Heart right ventricle (tissue), 16 donors: ENCODE results near the gene PRICKLE4. TPM values are rescaled to one million over a fixed set of nuclear protein-coding genes. Genes with fewer than 3 reads are reported as not detected.

ENCODE experiments used
- ATAC-seq, 8 donors: fragments of 200-7000 bp; cut with Tn5 transposase; one replicate each; pipeline ENCODE4 v1.9.1; 2020; ENCODE audit warnings: mild to moderate bottlenecking in 8 of 8, moderate library complexity in 8 of 8, moderate number of reproducible peaks in 1 of 8
- DNase-seq, 2 donors: peaks; one replicate each; pipeline ENCODE4 v3.0.0-alpha.2; 2020
- H3K27ac ChIP-seq, 10 donors: fragments of 200-600 bp; sonication (generic) in 2 of 10; one replicate each; pipeline versions ENCODE4 v1.5.0 to v1.8.0; 2020 to 2022; ENCODE audit warnings: mild to moderate bottlenecking in 3 of 10
- H3K27me3 ChIP-seq, 7 donors: fragments of 200-600 bp; one replicate each; pipeline ENCODE4 v1.8.0; 2021 to 2022; ENCODE audit warnings: mild to moderate bottlenecking in 2 of 7
- H3K36me3 ChIP-seq, 9 donors: fragments of 200-600 bp; sonication (generic) in 1 of 9; one replicate each; pipeline versions ENCODE4 v1.5.0 to v1.8.0; 2020 to 2022; ENCODE audit warnings: mild to moderate bottlenecking in 2 of 9
- H3K4me1 ChIP-seq, 9 donors: fragments of 200-600 bp; sonication (generic) in 1 of 9; one replicate each; pipeline versions ENCODE4 v1.5.0 to v1.8.0; 2020 to 2022; ENCODE audit warnings: mild to moderate bottlenecking in 4 of 9
- H3K4me3 ChIP-seq, 10 donors: fragments of 200-600 bp; sonication (generic) in 2 of 10; one replicate each; pipeline versions ENCODE4 v1.5.0 to v1.8.0; 2020 to 2022; ENCODE audit warnings: mild to moderate bottlenecking in 7 of 10, moderate library complexity in 2 of 10
- H3K9me3 ChIP-seq, 11 donors: fragments of 200-600 bp in 10 of 11; sonication (generic) in 2 of 11; one replicate each; pipeline versions ENCODE4 v1.5.0 to v1.8.0; 2013 to 2022; ENCODE audit warnings: mild to moderate bottlenecking in 2 of 11, control low read depth in 1 of 11, moderate library complexity in 1 of 11
- CTCF ChIP-seq, 9 donors: fragments of 200-600 bp; sonication (generic) in 2 of 9; IDR thresholded peaks; one replicate each; pipeline versions ENCODE4 v1.5.0 to v1.8.0; 2021 to 2022; ENCODE audit warnings: antibody characterized with exemption in 9 of 9, mild to moderate bottlenecking in 5 of 9, moderate library complexity in 1 of 9
- WGBS, 2 donors: extraction: QIAGEN DNeasy Blood & Tissue Kit; methylation state at CpG; one replicate each; pipeline ENCODE4 v1.1.7; 2013; ENCODE audit warnings: inconsistent platforms in 1 of 2; 5-methylcytosine and 5-hydroxymethylcytosine counted together
- intact Hi-C, 10 donors: fragments of 100-400 bp; cut with DNase I; formaldehyde crosslinking; loops; one replicate each; pipeline versions ENCODE4 v1.11.1 to v1.14.2; 2022
- polyA plus RNA-seq, 2 donors: library from polyadenylated mRNA; stranded (reverse); fragments of 200-250 nt; gene quantifications; one replicate each; pipeline ENCODE4 v1.2.3, GENCODE V29; 2013
- total RNA-seq, 10 donors: library from RNA; stranded (reverse); fragmentation: NEBNext Ultra II Directional in 3 of 10; extraction: Animal tissue kit (Norgen Biotek cat#: 25700) in 3 of 10; gene quantifications; one replicate each; pipeline versions ENCODE4 v1.2.1 to v1.2.4, GENCODE V29; 2021 to 2023
- donor health status: Arrhythmogenic right ventricular cardiomyopathy.
- donor health status: ischemic (EF 13 %, LVEDD 7.1; RV severe dilation, severe dysfunction).
- donor health status: healthy with polysubstance abuse.
- donor health status: DM: no; HTN: yes; CAD: no.
- donor health status: DM: no; HTN: no; CAD: no.
- donor health status: ischemic (EF 25% LVEDD 6.9; RV normal size, moderate dysfunction).
- donor health status: ischemic (EF 25% LVEDD 5.7; RV mildly dilated, moderate dysfunction).
- donor health status: healthy.
- donor health status: DM: yes; HTN: yes; CAD: no.
- donor health status: Ischemic cardiomyopathy.
- donor health status: ischemic (EF 35%, LVEDD 5.7; RV mildly dilated, moderate dysfunction).
- donor health status: nonischemic (EF 11% LVEDD 7.7; RV severe dilation, severe dysfunction).
- donor health status: DM: yes; HTN: yes; CAD: no.
- donor health status: PGD.
- donor health status: ischemic (EF 29% LVEDD 5.4; RV normal size, mild dysfunction).
- donor health status: nonischemic (EF 23%, LVEDD 6.1; RV moderate dilation, normal function).

PRICKLE4 gene
- total and polyA plus RNA-seq, 12 donors = 0.38 to 6.1 (median 1.9) TPM

GRCh38 chr6:41732591-41733359 is 47.8 kb upstream of the PRICKLE4 start:
- Histone ChIP-seq H3K36me3 (no peaks in the 10 kb centered on the region), H3K4me1 (peaks cover 19 to 70% (median 64%) of the 10 kb centered on the region in 9 donors), H3K9me3 (no peaks in the 10 kb centered on the region), H3K27ac (peak overlapping the region; percentile 97 to 100 (median 100)), H3K27me3 (no peaks in the 10 kb centered on the region), H3K4me3 (peak overlapping the region; percentile 75 to 99 (median 92))
- intact Hi-C loops = loop anchor here in 3 of 10 donors (2.0 to 5.0 kb wide), 3 partner anchors 26 to 660 kb away; partner anchors contain the start of genes NFYA (in 1 of the 3) and OARD1 (in 1 of the 3)
- 56 to 62% methylated on average over 8 of the region's 8 CpGs for WGBS, 2 donors
- no peak for TF ChIP-seq CTCF (IDR thresholded peaks at IDR 0.05)
- DNase-seq = no peak
- ATAC-seq = peak in 1 of 8 donors; percentile 6

GRCh38 chr6:41733360-41733706 is 47.2 kb upstream of the PRICKLE4 start:
- ATAC-seq (peak in 2 of 8 donors; percentile 0 to 1), DNase-seq (no peak)
- Histone ChIP-seq H3K27ac (peak overlapping the region; percentile 97 to 100 (median 100)), H3K27me3 (no peaks in the 10 kb centered on the region), H3K9me3 (no peaks in the 10 kb centered on the region), H3K36me3 (no peaks in the 10 kb centered on the region), H3K4me3 (peak overlapping the region; percentile 75 to 99 (median 92)), H3K4me1 (peaks cover 18 to 64% (median 58%) of the 10 kb centered on the region in 9 donors)
- no peak for TF ChIP-seq CTCF (IDR thresholded peaks at IDR 0.05)
- WGBS, 2 donors = 20 to 41% methylated on average over 11 of the region's 11 CpGs
- intact Hi-C loops = loop anchor here in 3 of 10 donors (2.0 to 5.0 kb wide), 3 partner anchors 27 to 661 kb away; partner anchors contain the start of genes NFYA (in 1 of the 3) and OARD1 (in 1 of the 3)

- H3K36me3 ChIP-seq = no peaks in the 10 kb centered on the region
- intact Hi-C loops = loop anchor here in 5 of 10 donors (2.0 to 5.0 kb wide), 4 partner anchors 27 to 662 kb away; partner anchors contain the start of genes NFYA (in 1 of the 5) and OARD1 (in 1 of the 5)
- H3K9me3 ChIP-seq = no peaks in the 10 kb centered on the region
- peak; percentile 74 to 78 for DNase-seq
- H3K4me1 ChIP-seq = peaks cover 14 to 58% (median 53%) of the 10 kb centered on the region in 9 donors
- TF ChIP-seq CTCF (IDR thresholded peaks at IDR 0.05) = no peak
- ATAC-seq = peak; percentile 66 to 82 (median 75)
- peak overlapping the region; percentile 75 to 99 (median 92) for H3K4me3 ChIP-seq
- 1 to 2% methylated on average over 51 to 73 of the region's 73 CpGs for WGBS, 2 donors
- peak overlapping the region; percentile 97 to 100 (median 100) for H3K27ac ChIP-seq
- no peaks in the 10 kb centered on the region for H3K27me3 ChIP-seq
Measured at GRCh38 chr6:41733707-41734665, 46.6 kb upstream of the PRICKLE4 start.
